Prostate gland (tissue), 2 donors: ENCODE results near the gene AOPEP. TPM values are rescaled to one million over a fixed set of nuclear protein-coding genes. Genes with fewer than 3 reads are reported as not detected.
A peak's percentile ranks its signal among the peaks of the same experiment; 100 is the strongest.

Source experiments
- DNase-seq: peaks from one replicate; pipeline ENCODE4 v3.0.0-alpha.2; 2019; ENCODE audit warnings: low spot score
- H3K27ac ChIP-seq, 2 donors: fragments of 200-600 bp; sonication (generic); 2 replicates each; pipeline ENCODE4 v1.5.1; 2017 to 2019
- H3K27me3 ChIP-seq: fragments of 200-600 bp; sonication (generic); replicated peaks from 2 replicates; pipeline ENCODE4 v1.5.1; 2019; ENCODE audit not compliant: insufficient read depth
- H3K36me3 ChIP-seq, 2 donors: fragments of 200-600 bp; sonication (generic); 1 replicate in 1 of 2; 2 replicates in 1 of 2; pipeline versions ENCODE4 v1.5.1 to v1.8.1; 2017 to 2019
- H3K4me1 ChIP-seq: fragments of 200-600 bp; sonication (generic); replicated peaks from 2 replicates; pipeline ENCODE4 v1.5.1; 2019
- H3K4me3 ChIP-seq, 2 donors: fragments of 200-600 bp; sonication (generic); 2 replicates each; pipeline ENCODE4 v1.5.1; 2017 to 2019
- H3K9me3 ChIP-seq: fragments of 200-600 bp; sonication (generic); 2 replicates; pipeline ENCODE4 v1.5.1; 2017
- POLR2A ChIP-seq: fragments of 450-650 bp; IDR thresholded peaks from one replicate; pipeline ENCODE4 v1.6.1; 2016; ENCODE audit warnings: antibody characterized with exemption, mild to moderate bottlenecking
- POLR2AphosphoS5 ChIP-seq: sonication (generic); formaldehyde crosslinking; IDR thresholded peaks from one replicate; pipeline ENCODE4 v1.6.1; 2017; ENCODE audit warnings: antibody characterized with exemption
- WGBS: methylation state at CpG from one replicate; pipeline ENCODE4 v1.1.5; 2018; 5-methylcytosine and 5-hydroxymethylcytosine counted together
- intact Hi-C: fragments of 100-400 bp; cut with DNase I; formaldehyde crosslinking; loops from one replicate; pipeline ENCODE4 v1.14.2; 2022
- total RNA-seq, 2 donors: library from RNA; depleted of rRNA; stranded (reverse); fragments of >200 nt; gene quantifications; one replicate each; pipeline ENCODE4 v1.1.0, GENCODE V29; 2016
- TF ChIP-seq, protein P1 (sequence below), 4 experiments: fragments of 200-600 bp in 2 of 4; fragments of 450-650 bp in 2 of 4; sonication (generic) in 2 of 4; IDR thresholded peaks; 1 replicate in 3 of 4; 2 replicates in 1 of 4; pipeline ENCODE4 v1.5.1; 2016 to 2019; ENCODE audit warnings: antibody characterized with exemption in 4 of 4, mild to moderate bottlenecking in 2 of 4, moderate library complexity in 2 of 4

Gene AOPEP
- total RNA-seq, 2 donors from 2014 or later: 107 to 188 TPM

DNA sequence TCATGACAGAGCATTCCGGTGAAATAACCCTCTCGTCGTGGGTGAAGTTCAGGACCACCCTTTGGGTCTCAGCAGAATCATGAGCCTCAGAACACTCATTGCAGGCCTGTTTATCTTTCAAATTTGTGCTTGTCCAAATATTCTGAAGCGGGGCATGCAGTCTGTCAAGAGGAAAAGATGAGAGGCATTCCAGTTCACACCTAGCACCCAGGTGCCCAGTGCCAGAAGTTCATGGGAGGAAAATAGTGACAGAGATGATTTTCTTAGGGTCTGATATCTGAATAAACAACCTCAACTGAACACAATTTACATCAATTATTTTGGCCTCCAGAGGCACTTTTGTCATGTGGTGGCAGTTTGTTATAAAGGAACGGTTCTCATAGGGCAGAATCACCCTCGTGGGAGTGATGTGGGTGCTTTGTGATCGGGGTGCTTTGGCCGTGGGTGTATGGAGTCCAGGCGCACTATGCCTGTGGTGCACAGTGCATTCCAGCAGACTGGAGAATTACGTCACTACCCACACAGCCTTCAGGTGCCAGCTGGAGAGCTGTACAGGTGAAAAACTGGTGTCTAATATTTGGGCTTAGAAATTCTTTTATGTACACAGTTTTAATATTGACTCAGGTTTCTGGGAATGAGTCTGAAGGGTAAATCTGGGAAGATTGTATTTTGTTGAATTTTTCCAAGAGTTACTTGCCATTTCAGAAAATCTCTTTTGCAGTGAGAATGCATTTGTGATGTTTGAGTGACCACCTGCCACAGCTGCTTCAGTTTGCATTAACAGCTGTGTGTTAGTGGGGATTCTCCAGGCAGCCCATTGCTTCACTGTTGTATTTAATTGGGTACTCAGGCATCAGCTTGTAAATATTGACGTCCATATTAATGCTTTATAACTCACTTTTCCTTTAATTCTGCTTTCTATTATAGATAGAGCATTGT is 301.7 kb downstream of the AOPEP start:
- intact Hi-C loops: no loop called here
- Histone ChIP-seq H3K27ac (peak overlapping the region; percentile 46 to 52), H3K27me3 (no peaks in the 10 kb centered on the region), H3K9me3 (no peaks in the 10 kb centered on the region), H3K4me3 (no peak overlapping the region), H3K36me3 (no peaks in the 10 kb centered on the region), H3K4me1 (peaks cover 14% of the 10 kb centered on the region)
- no peak for DNase-seq
- 30% methylated on average over 11 of the region's 11 CpGs for WGBS
- TF ChIP-seq POLR2A: no peak
- TF ChIP-seq, protein P1, sequence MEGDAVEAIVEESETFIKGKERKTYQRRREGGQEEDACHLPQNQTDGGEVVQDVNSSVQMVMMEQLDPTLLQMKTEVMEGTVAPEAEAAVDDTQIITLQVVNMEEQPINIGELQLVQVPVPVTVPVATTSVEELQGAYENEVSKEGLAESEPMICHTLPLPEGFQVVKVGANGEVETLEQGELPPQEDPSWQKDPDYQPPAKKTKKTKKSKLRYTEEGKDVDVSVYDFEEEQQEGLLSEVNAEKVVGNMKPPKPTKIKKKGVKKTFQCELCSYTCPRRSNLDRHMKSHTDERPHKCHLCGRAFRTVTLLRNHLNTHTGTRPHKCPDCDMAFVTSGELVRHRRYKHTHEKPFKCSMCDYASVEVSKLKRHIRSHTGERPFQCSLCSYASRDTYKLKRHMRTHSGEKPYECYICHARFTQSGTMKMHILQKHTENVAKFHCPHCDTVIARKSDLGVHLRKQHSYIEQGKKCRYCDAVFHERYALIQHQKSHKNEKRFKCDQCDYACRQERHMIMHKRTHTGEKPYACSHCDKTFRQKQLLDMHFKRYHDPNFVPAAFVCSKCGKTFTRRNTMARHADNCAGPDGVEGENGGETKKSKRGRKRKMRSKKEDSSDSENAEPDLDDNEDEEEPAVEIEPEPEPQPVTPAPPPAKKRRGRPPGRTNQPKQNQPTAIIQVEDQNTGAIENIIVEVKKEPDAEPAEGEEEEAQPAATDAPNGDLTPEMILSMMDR (IDR thresholded peaks at IDR 0.05): no peak
- TF ChIP-seq POLR2AphosphoS5: no peak

DNA sequence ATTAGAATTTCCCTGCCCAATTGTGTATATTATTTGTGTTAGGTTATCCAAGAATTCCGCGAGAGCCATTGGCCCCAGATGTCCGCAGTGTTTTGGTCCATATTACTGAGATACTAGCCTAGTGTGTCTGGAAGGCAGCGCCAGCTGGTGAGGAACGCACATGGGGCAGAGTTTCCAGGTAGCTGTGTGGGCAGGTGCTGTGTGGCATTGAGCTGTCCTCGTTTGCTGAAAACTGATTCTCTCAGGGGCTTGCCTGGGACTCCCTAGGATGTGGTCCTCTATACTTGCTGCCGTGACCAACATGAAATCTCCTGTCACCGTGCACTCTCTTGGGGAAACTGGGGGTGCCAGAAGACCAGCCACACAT is 302.3 kb downstream of the AOPEP start:
- Histone ChIP-seq H3K27ac (peak overlapping the region; percentile 46 to 52), H3K36me3 (no peaks in the 10 kb centered on the region), H3K9me3 (no peaks in the 10 kb centered on the region), H3K27me3 (no peaks in the 10 kb centered on the region), H3K4me3 (no peak overlapping the region), H3K4me1 (peaks cover 14% of the 10 kb centered on the region)
- intact Hi-C loops: no loop called here
- DNase-seq: no peak
- WGBS: 45% methylated on average over 8 of the region's 8 CpGs
- TF ChIP-seq POLR2AphosphoS5 (no peak), POLR2A (no peak)
- TF ChIP-seq, protein P1 (IDR thresholded peaks at IDR 0.05): no peak

DNA sequence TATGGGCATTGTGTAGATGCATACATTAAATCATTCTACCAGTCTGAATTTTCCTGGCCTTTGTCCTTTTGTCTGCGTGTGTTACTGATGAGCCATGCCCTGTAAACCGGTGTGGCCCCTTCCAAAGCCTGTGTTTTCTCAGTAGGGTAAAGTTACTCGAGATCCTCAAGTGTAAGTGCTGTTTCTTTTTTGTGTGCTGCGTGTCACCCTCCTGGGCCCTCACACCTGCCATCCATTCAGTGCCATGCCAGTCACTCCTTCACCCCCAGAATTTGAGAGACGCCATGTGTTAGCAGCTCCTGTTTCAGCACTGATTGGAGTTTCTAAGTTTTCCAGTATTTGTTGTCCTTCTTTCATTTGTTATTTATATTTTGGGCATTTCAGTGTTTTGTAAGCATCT is 302.8 kb downstream of the AOPEP start:
- Histone ChIP-seq H3K36me3 (no peaks in the 10 kb centered on the region), H3K4me3 (no peak overlapping the region), H3K27me3 (no peaks in the 10 kb centered on the region), H3K27ac (peak overlapping the region; percentile 46 to 52), H3K4me1 (peaks cover 14% of the 10 kb centered on the region), H3K9me3 (no peaks in the 10 kb centered on the region)
- intact Hi-C loops: no loop called here
- no peak for DNase-seq
- WGBS: 36% methylated on average over 5 of the region's 5 CpGs
- TF ChIP-seq, protein P1 (IDR thresholded peaks at IDR 0.05): no peak
- TF ChIP-seq POLR2AphosphoS5: no peak
- no peak for TF ChIP-seq POLR2A

- Histone ChIP-seq H3K9me3 (no peaks in the 10 kb centered on the region), H3K4me3 (no peak overlapping the region), H3K27me3 (no peaks in the 10 kb centered on the region), H3K4me1 (peaks cover 14% of the 10 kb centered on the region), H3K36me3 (no peaks in the 10 kb centered on the region), H3K27ac (peak overlapping the region; percentile 46 to 52)
- WGBS: 47% methylated on average over 2 of the region's 2 CpGs
- intact Hi-C loops: loop anchor here (10.0 kb wide), 1 partner anchor 55 kb away; no protein-coding TSS in a partner anchor
- no peak for DNase-seq
- TF ChIP-seq POLR2A: no peak
- no peak for TF ChIP-seq POLR2AphosphoS5
- TF ChIP-seq, protein P1 (IDR thresholded peaks at IDR 0.05): no peak
These were observed 303.2 kb downstream of the AOPEP start for GRCh38 chr9:95029720-95030119.

DNA sequence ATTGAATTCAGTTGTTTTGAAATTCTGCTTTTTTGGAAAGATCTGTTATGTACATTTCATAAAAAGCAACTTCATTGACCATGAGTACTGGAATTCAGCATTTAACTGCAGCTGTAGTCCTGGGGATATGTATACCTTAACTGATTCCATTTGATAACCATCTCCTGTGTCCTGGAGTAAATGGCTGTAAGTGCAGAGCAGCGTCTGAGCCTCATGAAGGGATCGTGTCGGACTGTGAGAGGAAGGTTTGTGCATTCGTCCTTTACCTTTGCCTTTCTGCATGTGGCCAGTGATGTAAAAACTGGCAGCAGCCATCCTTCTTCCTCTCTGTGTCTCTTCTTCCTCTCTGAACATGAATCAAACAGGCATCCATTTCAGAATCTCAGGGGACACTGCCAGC is 303.8 kb downstream of the AOPEP start:
- 24% methylated on average over 4 of the region's 4 CpGs for WGBS
- Histone ChIP-seq H3K4me1 (peaks cover 10% of the 10 kb centered on the region), H3K27ac (peak overlapping the region; percentile 33 to 52)

More for the DNA sequence above, 303.8 kb downstream of the AOPEP start:
- intact Hi-C loops: loop anchor here (10.0 kb wide), 1 partner anchor 54 kb away; no protein-coding TSS in a partner anchor
- DNase-seq: no peak
- Histone ChIP-seq H3K9me3 (no peaks in the 10 kb centered on the region), H3K36me3 (no peaks in the 10 kb centered on the region), H3K27me3 (no peaks in the 10 kb centered on the region), H3K4me3 (no peak overlapping the region)
- no peak for TF ChIP-seq POLR2AphosphoS5
- TF ChIP-seq, protein P1 (IDR thresholded peaks at IDR 0.05): no peak
- TF ChIP-seq POLR2A: no peak
